Measurements from ENCODE around the gene ADAMTS4. TPM values are rescaled to one million over a fixed set of nuclear protein-coding genes. Genes with fewer than 3 reads are reported as not detected.

ADAMTS4 gene
- total RNA-seq, 2 experiments from 2014 or later, result 0.28 to 0.60 TPM

GRCh38 chr1:161165742-161166668 lies 32.8 kb downstream of the ADAMTS4 start, which contains the start of gene PPOX:
TSS of gene PPOX (plus strand) at chr1:161166426. CDS start at chr1:161166848, 422 bp downstream.
- Mint-ChIP-seq H3K9me3 (no peaks in the 10 kb centered on the region), H3K27me3 (no peaks in the 10 kb centered on the region), H3K36me3 (ENCODE audit: low read depth) (peaks cover 70% of the 10 kb centered on the region), H3K4me3 (peak within 1 kb of the TSS; percentile 93), H3K27ac (peak within 1 kb of the TSS; percentile 98), H3K4me1 (ENCODE audit: low read depth) (peaks cover 66% of the 10 kb centered on the region)
- intact Hi-C loops (cut with DNase I, micrococcal nuclease), result loop anchor here (2.0 to 5.0 kb wide), 2 partner anchors 19 to 34 kb away; partner anchors contain the start of gene DEDD (in 2 of the 2)
- Histone ChIP-seq H3K27ac (ENCODE audit: low read depth in 1 of 2, low read length in 2 of 2) (peak within 1 kb of the TSS; percentile 85 to 86), H3K4me3 (ENCODE audit: low read length) (peak within 1 kb of the TSS; percentile 95), H3K36me3 (ENCODE audit: insufficient read depth, low read length) (peaks cover 52% of the 10 kb centered on the region), H3K27me3 (ENCODE audit: control insufficient read depth in 1 of 2, insufficient read depth in 2 of 2, low read length in 2 of 2) (no peaks in the 10 kb centered on the region), H3K4me1 (ENCODE audit: insufficient read depth, low read length) (peaks cover 43% of the 10 kb centered on the region), H3K9me3 (ENCODE audit: control insufficient read depth in 1 of 2, insufficient read depth in 1 of 2, low read length in 2 of 2) (no peaks in the 10 kb centered on the region)
- POLR2A ChIA-PET, result interaction anchor here (0.6 to 3.6 kb wide), 24 partner anchors 8 to 233 kb away, joined by 3 to 58 read pairs (median 8); partner anchors contain the start of genes ARHGAP30, B4GALT3, DEDD and F11R
- TF ChIP-seq CTCF (IDR thresholded peaks at IDR 0.05), result peak; percentile 61
- CTCF ChIA-PET, result interaction anchor here (0.6 to 4.3 kb wide), 25 partner anchors 9 to 202 kb away, joined by 3 to 28 read pairs (median 5); partner anchors contain the start of genes APOA2, B4GALT3, CFAP126 and DEDD
- DNase-seq, result peak; percentile 85 to 97 (median 88)
- peak; percentile 90 for ATAC-seq (ENCODE audit: poor library complexity)

- Mint-ChIP-seq H3K9me3 (no peaks in the 10 kb centered on the region), H3K27me3 (no peaks in the 10 kb centered on the region), H3K4me1 (ENCODE audit: low read depth) (peaks cover 71% of the 10 kb centered on the region), H3K27ac (peak overlapping the region; percentile 98), H3K4me3 (peak overlapping the region; percentile 60), H3K36me3 (ENCODE audit: low read depth) (peaks cover 64% of the 10 kb centered on the region)
- peak overlapping the region; percentile 85 to 86 for H3K27ac ChIP-seq (ENCODE audit: low read depth in 1 of 2, low read length in 2 of 2)
- TF ChIP-seq CTCF (IDR thresholded peaks at IDR 0.05), result no peak
- H3K27me3 ChIP-seq (ENCODE audit: control insufficient read depth in 1 of 2, insufficient read depth in 2 of 2, low read length in 2 of 2), result no peaks in the 10 kb centered on the region
- ATAC-seq (ENCODE audit: poor library complexity), result no peak
- intact Hi-C loops (cut with DNase I, micrococcal nuclease), result loop anchor here (5.0 kb wide), 1 partner anchor 33 kb away; the partner anchor contains the start of gene DEDD (in 2 of the 2)
- H3K4me1 ChIP-seq (ENCODE audit: insufficient read depth, low read length), result peaks cover 52% of the 10 kb centered on the region
- H3K36me3 ChIP-seq (ENCODE audit: insufficient read depth, low read length), result peaks cover 44% of the 10 kb centered on the region
- CTCF ChIA-PET, result interaction anchor here (0.9 to 4.3 kb wide), 17 partner anchors 10 to 203 kb away, joined by 3 to 28 read pairs (median 5); partner anchors contain the start of genes B4GALT3, CFAP126, DEDD and NDUFS2
- H3K9me3 ChIP-seq (ENCODE audit: control insufficient read depth in 1 of 2, insufficient read depth in 1 of 2, low read length in 2 of 2), result no peaks in the 10 kb centered on the region
- POLR2A ChIA-PET, result interaction anchor here (0.6 to 3.6 kb wide), 23 partner anchors 7 to 914 kb away, joined by 3 to 58 read pairs (median 9); partner anchors contain the start of genes ARHGAP30, B4GALT3, DEDD and F11R
- DNase-seq, result no peak
- peak overlapping the region; percentile 95 for H3K4me3 ChIP-seq (ENCODE audit: low read length)
Measured at GRCh38 chr1:161164901-161165610, 33.8 kb downstream of the ADAMTS4 start.

- ChIA-PET CTCF (no interaction called here), POLR2A (interaction anchor here (1.0 to 2.3 kb wide), 2 partner anchors 8 to 95 kb away, joined by 3 to 7 read pairs; no protein-coding TSS in a partner anchor)
- Histone ChIP-seq H3K9me3 (ENCODE audit: control insufficient read depth in 1 of 2, insufficient read depth in 1 of 2, low read length in 2 of 2) (no peaks in the 10 kb centered on the region), H3K4me1 (ENCODE audit: insufficient read depth, low read length) (peaks cover 61% of the 10 kb centered on the region), H3K27ac (ENCODE audit: low read depth in 1 of 2, low read length in 2 of 2) (no peak overlapping the region), H3K36me3 (ENCODE audit: insufficient read depth, low read length) (peaks cover 35% of the 10 kb centered on the region), H3K27me3 (ENCODE audit: control insufficient read depth in 1 of 2, insufficient read depth in 2 of 2, low read length in 2 of 2) (no peaks in the 10 kb centered on the region), H3K4me3 (ENCODE audit: low read length) (no peak overlapping the region)
- TF ChIP-seq CTCF (IDR thresholded peaks at IDR 0.05), result no peak
- ATAC-seq (ENCODE audit: poor library complexity) (no peak), DNase-seq (no peak)
- Mint-ChIP-seq H3K27ac (peak overlapping the region; percentile 98), H3K4me1 (ENCODE audit: low read depth) (peaks cover 81% of the 10 kb centered on the region), H3K36me3 (ENCODE audit: low read depth) (peaks cover 61% of the 10 kb centered on the region), H3K9me3 (no peaks in the 10 kb centered on the region), H3K4me3 (peak overlapping the region; percentile 93), H3K27me3 (no peaks in the 10 kb centered on the region)
- intact Hi-C loops (cut with DNase I, micrococcal nuclease), result loop anchor here in 1 of 2 experiments (2.0 kb wide), 1 partner anchor 13 kb away; the partner anchor contains the start of gene B4GALT3
Measured at GRCh38 chr1:161163793-161164192, 35.1 kb downstream of the ADAMTS4 start.
